Jurkat, Clone E6-1 (cell line): Measurements from ENCODE around the gene ARHGAP30.
"Not testable (repeated sequence)": the region's sequence is repeated elsewhere in the genome, so short reads cannot be mapped to it uniquely, and the experiment has no call there.

Experiments used
- DNase-seq: peaks from one replicate; pipeline ENCODE4 v3.0.0-alpha.2; 2011; ENCODE audit warnings: low read depth, low spot score
- H3K4me3 ChIP-seq: 2 replicates; pipeline ENCODE4 v1.5.1; 2011; ENCODE audit warnings: mild to moderate bottlenecking, low read length, control low read depth, moderate library complexity

Gene ARHGAP30

DNA sequence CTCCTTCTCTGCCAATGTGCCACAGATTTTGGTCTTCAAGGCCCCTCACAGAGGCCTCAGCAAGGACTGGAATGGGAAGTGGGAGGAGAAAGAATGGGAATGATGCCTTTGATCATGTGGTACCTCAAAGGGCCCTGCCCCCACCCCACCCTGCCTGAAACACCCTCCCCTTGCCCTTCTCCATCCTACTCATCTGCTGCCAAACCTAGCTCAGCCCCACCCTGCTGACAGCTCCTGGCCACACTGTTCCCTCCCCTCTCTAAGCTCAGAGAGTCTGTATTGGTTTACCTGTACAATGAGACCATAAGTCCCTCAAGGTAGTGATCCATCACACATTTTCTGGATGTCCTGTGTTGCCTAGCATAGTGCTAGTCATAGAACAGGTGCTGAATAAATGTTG lies 6.7 kb upstream of the ARHGAP30 start:
- DNase-seq: no peak
- H3K4me3 ChIP-seq: no peak overlapping the region

DNA sequence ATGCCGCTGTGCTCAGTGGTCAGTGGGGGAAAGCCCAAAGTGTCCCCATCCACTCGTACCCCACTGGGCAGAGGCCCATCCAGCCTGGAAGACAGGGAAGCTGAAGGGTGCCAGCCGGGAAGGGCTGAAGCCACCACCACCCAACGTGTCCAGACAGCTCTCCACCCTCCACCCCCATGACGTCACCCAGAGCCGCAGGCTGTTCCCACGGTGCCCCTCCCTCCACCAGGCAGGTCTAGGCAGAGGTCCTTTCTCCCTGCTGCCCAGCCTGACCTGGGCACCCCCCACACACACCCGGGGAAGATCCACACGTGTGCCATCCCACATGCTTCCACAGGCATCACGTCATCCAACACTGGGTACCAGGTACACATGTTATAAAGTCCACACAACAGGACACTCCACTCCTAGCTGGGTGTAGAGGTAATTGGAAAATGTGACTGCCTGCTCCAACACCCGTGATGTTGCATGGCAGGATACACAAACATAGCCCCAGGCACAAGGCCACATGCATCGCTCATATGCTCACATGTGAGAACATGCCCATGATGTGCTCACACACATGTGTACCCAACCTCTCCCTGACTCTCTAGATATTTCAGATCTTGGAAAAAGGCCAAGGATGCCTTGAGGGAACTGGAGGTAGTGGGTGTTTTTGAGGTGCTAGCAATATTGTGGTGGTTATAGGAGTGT lies 5.1 kb upstream of the ARHGAP30 start:
- no peak overlapping the region for H3K4me3 ChIP-seq
- DNase-seq: no peak

DNA sequence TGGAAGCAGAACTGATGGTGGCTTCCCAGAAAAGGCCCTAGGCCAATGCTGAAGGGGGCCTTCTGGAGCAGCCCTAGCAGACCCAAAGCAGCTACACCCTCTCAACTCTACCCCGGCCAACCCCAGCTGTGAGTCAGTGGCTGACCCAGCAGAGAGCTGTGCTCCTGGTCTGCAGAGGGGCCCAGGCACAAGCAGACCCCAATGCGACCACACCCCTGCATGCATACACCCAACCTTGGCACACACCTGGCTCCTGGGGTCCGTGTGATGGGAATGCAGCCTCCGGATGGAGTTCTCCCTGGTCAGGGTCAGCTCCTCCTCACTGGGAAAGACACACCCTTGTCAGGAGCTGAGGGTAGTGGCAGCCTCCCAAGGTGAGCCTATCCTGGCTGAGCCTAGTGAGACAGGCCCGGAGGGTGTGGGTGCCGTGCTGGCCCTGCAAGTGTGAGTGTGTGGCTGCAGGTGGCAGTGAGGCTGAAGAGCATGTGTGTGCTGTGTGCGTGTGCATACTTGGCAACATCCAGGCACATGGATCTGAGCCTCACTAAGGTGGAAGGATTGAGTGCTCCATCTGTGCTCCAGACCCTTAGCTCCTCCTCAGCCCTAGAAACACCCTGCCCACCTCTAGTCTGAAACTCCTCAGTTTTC lies 3.9 kb upstream of the ARHGAP30 start:
- no peak for DNase-seq

DNA sequence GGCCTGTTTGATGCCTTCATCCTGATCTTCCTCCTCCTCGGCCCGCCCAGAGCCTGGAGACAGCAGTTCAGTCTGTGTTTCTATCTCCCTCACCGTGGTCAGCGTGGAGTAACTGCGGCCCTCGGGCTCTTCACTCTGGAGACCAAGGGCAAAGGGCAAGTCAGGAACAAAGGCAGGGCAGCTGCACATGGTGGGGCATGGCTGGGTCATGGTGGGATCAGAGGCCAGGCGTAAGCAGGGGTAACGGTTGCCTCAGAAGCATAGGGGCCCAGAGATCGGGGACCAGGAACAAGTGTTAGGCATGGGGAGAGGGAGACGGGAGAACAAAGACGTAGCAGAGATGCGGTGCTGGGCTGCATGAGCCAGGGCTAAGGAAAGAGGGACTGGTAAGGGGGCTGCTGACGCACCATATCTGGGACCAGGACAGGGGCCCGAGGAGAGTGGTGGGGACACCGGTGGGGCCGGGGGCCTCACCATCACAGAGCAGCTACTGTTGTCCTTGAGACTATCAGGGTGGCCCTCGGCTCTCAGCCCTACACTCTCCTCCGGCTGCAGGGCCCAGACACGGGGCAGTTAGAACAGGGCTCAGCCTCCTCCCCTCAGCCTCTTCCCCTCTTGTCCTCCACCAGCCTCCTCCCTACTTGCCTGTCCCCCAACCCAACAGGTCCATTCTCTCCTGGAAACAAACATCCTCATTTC lies 3.2 kb upstream of the ARHGAP30 start:
- H3K4me3 ChIP-seq: no peak overlapping the region
- DNase-seq: no peak

More for the DNA sequence above, 3.9 kb upstream of the ARHGAP30 start:
- H3K4me3 ChIP-seq: no peak overlapping the region

DNA sequence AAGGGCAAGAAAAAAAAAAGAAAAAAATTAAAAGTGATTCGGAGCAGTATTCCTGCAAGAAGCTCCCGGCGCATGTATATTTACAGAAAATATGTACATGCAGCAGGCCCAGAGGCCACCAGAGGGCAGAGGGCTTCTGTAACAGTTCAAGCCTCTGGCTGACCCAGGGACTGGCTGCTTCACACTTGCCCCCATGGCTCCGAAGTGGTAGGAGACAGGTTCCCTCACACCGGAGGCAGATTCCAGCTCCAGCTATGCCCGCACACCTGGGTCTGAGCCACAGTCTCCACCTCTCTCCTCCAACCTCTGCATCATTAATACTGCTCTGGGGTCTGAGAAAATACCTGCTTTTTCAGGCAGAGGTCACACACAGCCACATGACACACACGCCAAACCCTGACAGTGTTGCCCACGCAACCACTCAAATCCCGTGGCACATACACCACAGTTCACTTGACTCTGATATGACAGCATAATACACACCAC lies 2.2 kb upstream of the ARHGAP30 start:
- DNase-seq: peak; percentile 28

DNA sequence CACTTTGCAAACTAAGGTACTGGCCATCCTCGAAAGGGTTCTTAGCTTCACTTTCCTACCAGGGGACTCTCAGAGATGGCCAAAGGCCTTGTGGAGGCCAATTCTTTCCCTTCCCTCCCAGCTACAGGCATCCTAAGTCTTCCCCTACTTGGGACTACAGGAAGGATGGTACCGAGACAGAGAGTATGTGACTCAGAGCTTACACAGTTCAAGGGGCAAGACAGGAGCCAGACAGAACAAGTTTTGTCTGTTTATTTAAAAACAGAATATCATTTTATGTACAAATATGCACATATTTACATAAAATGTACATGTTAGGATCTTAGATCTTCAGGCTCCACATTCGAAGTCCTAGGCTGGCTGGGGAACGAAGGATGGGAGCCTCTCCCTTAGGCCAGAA lies 1.1 kb upstream of the ARHGAP30 start:
- DNase-seq: no peak
- no peak overlapping the region for H3K4me3 ChIP-seq

More for the DNA sequence above, 2.2 kb upstream of the ARHGAP30 start:
- no peak overlapping the region for H3K4me3 ChIP-seq

DNA sequence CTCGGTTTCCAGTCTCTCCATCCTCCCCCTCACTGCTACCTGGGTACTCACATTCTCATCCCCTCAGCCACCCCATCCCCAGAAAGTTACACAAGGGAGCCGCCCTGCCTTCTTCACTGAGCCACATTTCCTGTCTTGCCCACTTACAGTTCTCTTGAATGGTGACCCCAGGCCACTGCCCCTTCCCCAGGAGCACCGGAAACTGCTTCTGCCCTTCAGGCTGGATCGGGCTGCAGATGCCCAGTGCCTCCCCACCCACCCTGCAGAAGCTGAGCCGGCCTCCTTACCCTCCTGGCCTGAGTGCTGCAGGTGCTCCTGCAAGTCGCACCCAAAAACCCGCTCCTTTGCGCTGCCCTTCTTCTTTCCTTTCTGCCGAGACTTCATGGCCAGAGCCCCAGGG lies 450 bp downstream of the ARHGAP30 start:
- peak overlapping the region; percentile 93 for H3K4me3 ChIP-seq
- no peak for DNase-seq

DNA sequence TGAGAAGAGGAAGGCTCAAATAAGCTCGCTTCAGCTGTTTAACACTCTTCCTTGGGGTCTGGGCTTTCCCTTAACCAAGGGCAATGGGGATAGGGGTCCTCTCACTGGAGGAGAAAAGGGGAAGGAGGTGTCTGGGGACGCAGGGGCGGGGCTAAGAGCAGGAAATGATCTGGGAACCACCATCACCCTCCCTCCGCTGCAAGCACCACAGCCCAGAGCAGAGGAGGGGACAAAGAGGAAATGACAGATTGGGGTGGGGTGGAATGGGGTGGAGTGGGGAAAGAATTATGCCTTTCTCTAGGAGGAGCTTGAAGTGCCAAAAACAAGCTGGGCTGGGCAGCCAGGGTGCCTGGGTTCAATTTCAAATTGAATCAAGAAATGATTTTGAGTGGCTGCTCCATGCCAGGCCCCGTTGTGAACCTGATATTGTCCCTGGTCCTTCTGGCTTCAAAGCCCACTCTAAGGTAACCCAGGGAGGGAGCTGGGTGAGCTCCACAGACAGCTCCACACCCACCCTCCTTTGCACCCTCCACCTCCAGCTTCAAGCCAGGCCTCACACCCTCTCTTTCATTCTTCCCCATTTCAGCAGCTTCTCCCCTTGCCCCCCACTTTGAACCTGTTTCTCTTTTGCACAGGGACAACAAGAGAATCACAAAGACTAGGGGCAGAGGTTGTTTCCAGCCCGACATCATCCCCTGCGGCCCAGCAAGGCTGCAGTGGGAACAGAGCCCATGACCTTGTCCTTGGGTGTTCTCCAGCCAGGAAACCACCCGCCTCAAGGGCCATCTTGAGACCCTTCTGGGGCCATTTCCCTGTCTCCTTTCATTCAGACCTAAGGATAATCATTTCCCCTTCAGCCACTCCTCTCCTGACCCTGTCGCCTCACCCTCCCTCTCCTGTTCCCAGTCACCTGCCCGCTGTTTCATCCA lies 1.1 kb downstream of the ARHGAP30 start:
- peak; percentile 91 for DNase-seq
- H3K4me3 ChIP-seq: peak overlapping the region; percentile 93

DNA sequence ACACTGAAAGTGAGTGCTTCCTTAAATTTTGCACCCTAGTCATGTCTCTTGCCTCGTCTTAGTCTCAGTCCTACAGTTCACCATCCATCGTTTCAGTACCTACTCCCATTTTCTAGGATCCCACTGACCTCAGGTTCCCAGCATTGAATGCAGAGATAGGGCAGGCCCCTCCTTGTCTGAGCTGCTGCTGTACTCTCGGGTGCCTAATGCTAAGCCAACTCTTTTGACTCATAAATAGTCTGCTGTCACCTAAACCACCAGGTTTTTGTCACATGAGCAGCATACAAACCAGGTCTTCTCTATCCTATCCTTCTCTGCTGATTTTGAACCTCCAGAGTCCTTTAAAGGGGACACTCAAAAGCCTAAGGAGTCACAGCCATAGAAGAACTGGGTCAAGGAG lies 3.0 kb downstream of the ARHGAP30 start:
- no peak overlapping the region for H3K4me3 ChIP-seq

DNA sequence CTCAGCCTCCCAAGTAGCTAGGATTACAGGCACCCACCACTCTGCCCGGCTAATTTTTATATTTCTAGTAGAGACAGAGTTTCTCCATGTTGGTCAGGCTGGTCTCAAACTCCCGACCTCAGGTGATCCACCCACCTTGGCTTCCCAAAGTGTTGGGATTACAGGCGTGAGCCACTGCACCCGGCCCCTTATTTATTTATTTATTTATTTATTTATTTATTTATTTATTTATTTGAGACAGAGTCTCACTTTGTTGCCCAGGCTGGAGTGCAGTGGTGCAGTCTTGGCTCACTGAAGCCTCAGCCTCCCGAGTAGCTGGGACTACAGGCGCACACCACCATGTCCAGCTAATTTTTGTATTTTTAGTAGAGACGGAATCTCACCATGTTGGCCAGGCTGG lies 4.0 kb downstream of the ARHGAP30 start:
- DNase-seq: not testable (repeated sequence)

More for the DNA sequence above, 3.0 kb downstream of the ARHGAP30 start:
- no peak for DNase-seq

DNA sequence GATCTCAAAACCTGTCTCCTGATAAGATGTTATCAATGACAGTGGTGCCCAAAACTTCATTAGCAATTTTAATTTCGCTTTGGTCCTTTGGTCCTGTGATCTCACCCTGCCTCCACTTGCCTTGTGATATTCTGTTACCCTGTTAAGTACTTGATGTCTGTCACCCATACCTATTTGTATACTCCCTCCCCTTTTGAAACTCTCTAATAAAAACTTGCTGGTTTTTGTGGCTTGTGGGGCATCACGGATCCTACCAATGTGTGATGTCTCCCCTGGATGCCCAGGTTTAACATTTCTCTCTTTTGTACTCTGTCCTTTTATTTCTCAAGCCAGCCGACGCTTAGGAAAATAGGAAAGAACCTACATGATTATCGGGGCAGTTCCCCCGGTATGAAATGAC lies 5.8 kb downstream of the ARHGAP30 start:
- DNase-seq, H3K4me3 ChIP-seq: not testable (repeated sequence)

More for the DNA sequence above, 4.0 kb downstream of the ARHGAP30 start:
- H3K4me3 ChIP-seq: not testable (repeated sequence)

DNA sequence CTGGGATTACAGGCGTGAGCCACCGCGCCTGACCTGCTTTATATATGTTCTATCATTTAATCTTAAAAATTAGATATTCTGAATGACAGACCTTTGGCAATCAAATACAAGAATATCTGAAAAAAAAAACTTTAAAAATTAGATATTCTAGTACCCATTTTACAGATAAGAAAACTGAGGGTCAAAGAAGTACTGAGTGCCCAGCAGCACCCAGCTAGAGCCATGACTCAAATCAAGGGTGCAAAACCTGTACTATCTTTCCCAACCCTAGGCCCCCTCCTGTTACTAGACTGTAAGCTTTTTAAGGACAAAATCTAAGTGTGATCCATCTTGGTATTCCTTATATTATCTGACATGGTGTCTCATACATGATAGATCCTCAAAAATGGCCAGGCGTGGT lies 8.3 kb downstream of the ARHGAP30 start:
- H3K4me3 ChIP-seq: no peak overlapping the region
- no peak for DNase-seq

DNA sequence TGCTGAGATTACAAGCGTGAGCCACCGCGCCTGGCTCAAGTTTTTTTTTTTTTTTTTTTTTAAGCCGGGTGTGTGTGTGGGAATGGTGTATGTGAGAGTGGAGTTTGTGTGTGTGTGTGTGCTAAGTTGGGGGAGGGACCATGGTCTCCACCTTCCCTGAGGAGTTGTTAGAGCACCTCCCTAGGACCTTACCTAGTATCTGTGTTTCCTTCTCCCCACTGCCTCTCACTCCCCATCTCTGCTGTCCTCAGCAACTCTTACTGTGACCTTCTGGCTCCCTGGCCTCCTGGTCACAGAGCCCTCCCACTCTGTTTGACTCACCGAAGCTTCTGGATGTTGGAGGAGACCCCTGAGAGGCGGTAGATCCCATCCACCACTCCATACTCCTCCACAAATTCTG lies 10.4 kb downstream of the ARHGAP30 start:
- H3K4me3 ChIP-seq: no peak overlapping the region
- DNase-seq: no peak

DNA sequence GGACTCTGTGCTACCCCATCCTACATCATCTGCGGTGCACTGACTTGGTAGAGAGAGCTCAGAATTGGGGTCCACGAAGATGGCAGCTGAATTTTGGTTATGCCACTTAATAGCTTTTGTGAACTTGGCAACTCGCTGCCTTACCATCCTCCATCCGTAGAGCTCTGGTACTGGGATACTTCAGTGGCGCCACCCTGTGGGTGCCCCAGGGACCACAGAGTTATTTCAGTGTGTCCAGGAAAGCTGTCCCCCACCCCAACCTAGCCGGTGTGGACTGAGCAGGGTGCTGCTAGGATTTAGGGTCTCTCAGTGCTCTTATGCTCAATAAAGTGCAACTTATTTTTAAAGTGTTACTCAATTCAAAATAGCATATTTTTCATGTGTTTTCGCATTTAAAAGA lies 14.9 kb downstream of the ARHGAP30 start:
- H3K4me3 ChIP-seq: no peak overlapping the region

DNA sequence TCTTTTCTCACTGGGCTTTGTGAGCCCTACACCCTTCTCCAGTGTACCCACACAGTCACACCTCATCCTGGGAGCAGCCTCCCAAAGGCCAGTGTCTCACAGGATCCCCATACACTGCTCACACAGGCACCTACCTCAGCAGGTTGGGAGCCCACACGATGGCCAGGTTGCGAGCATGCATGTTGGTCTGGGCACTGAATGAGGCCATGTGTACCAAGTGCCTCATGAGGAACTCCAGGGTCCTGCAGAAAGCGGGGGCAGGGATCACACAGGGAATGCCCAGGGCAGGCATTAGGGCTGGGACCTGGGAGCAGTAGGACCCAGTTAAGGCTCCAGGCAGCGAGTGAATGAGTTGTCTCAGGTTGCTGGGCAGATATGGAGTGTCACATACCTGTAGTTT lies 15.5 kb downstream of the ARHGAP30 start:
- no peak for DNase-seq
- no peak overlapping the region for H3K4me3 ChIP-seq

More for the DNA sequence above, 14.9 kb downstream of the ARHGAP30 start:
- no peak for DNase-seq

DNA sequence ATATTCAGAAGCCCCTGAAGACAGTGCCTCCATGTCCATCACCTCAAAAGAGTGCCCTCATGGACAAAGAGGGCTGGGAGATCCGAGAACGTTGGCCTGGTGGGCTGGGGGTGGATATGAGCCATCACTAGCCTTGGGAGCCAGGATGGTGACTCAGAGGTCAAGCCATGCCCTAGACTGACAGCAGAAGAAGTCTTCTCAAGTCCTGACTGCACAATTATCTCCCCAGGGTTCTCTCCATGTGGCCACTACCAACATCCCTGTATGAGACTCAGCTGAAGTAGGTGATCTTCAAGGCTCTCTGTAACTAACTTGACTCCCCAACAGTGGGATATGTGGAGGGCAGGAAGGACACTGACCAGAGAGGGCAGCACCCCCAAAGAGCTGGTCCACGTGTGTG lies 16.8 kb downstream of the ARHGAP30 start:
- DNase-seq: no peak
- H3K4me3 ChIP-seq: no peak overlapping the region

DNA sequence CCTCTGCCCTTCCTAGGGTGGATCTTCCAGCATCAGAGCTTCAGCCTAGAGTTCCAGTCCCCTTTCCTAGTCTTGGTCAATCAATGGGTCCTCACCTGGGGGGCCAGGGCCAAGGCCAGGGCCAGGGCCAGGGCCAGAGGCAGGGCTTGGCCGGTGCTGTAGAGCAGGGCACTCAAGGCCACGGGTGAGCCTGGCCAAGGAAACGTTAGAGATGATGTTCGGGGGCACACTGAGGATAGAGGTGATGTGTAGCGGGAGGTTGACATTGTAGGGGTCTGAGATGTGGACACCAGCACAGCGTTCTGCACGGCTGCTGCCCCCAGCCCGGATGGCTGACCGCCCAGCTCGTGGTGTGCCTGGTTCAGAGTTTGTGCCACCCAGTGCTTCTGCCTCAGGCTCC lies 18.5 kb downstream of the ARHGAP30 start:
- H3K4me3 ChIP-seq: no peak overlapping the region
- no peak for DNase-seq

DNA sequence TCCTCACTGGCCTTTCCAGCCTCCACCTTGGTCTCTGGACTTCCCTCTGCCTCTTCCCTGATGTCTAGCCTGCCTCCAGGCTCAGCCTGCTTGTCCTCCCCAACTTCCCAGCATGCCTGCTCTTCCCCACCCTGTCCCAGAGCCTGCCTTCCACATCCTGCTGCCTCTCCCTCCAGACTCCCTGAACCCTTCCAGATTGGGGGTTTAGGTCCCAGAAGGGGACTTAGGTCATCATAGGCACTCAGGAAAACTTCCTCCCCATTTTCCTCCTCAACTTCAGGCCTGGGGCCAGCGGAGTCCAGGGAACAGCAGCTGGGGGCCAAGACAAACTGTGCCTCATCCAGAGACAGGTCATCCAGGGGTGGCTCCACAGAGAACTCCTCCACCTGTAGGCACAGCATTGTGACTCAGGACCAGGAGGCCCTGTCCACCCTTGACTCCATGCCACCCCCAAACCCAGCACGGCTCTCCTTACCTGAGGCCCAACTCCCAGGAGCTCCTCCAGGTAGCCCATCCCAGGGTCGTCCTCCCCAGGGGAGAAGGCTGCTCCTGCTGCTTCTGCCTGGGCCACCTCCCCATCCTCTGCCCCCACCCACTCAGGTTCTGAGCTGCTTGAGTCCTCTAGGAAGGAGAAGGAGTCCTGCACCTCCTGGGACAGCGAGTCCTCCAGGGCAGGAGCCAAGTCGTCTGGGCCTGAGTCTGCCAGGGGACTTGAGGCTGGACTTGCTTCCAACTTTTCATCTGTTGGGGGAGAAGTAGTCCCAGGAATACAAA lies 20.6 kb downstream of the ARHGAP30 start:
- no peak for DNase-seq
- no peak overlapping the region for H3K4me3 ChIP-seq
